Right atrium auricular region (tissue), 2 donors: Measurements from ENCODE around the gene CHST10. TPM values are rescaled to one million over a fixed set of nuclear protein-coding genes. Genes with fewer than 3 reads are reported as not detected.

ENCODE experiments used
- DNase-seq: peaks from one replicate; pipeline ENCODE4 v3.0.0-alpha.2; 2019; ENCODE audit warnings: low spot score
- H3K27ac ChIP-seq, 2 donors: fragments of 200-600 bp; sonication (generic); 1 replicate in 1 of 2; 2 replicates in 1 of 2; pipeline ENCODE4 v1.5.1; 2016 to 2019
- H3K27me3 ChIP-seq, 2 donors: fragments of 200-600 bp; sonication (generic); one replicate each; pipeline versions ENCODE4 v1.5.1 to v1.6.0; 2017 to 2019
- H3K36me3 ChIP-seq: fragments of 200-600 bp; sonication (generic); one replicate; pipeline ENCODE4 v1.5.1; 2016
- H3K4me1 ChIP-seq, 2 donors: fragments of 200-600 bp; sonication (generic); one replicate each; pipeline versions ENCODE4 v1.5.1 to v1.6.0; 2017 to 2019
- H3K4me3 ChIP-seq, 2 donors: fragments of 200-600 bp; sonication (generic); 1 replicate in 1 of 2; 2 replicates in 1 of 2; pipeline ENCODE4 v1.5.1; 2017 to 2019; ENCODE audit warnings: mild to moderate bottlenecking in 1 of 2, moderate library complexity in 1 of 2
- H3K9me3 ChIP-seq, 2 donors: fragments of 200-600 bp; sonication (generic); one replicate each; pipeline ENCODE4 v1.5.1; 2019
- total RNA-seq, 2 donors: library from RNA; depleted of rRNA; stranded (reverse); fragments of >200 nt; gene quantifications; one replicate each; pipeline ENCODE4 v1.1.0, GENCODE V29; 2016
- TF ChIP-seq, protein P1 (sequence below), 2 donors: fragments of 200-600 bp; sonication (generic); IDR thresholded peaks; one replicate each; pipeline ENCODE4 v1.5.1; 2019; ENCODE audit warnings: antibody characterized with exemption in 2 of 2

CHST10 gene
- total RNA-seq, 2 donors from 2014 or later, result 12.5 to 16.4 TPM

DNA sequence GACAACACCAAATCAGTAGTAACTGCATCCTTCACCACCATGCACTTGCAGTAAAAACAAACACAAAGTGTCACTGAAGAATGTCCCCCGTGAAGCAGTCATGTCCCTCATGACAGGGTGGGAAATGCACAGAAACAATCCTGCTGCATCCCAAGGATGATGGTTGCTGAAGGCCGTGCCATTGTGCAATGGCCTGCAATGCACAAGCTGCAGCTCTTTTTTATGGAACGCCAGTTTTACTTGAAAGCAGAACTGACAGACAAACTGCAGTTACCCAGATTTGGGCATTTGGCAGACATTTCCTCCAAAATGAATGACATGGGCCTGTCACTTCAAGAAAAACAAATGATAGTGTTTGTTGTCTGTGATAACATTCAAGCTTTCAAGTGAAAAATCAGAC is 2.4 kb upstream of the CHST10 start:
- DNase-seq, result no peak
- Histone ChIP-seq H3K27ac (no peak overlapping the region), H3K4me1 (peaks cover 0 to 18% of the 10 kb centered on the region in 2 donors), H3K36me3 (no peaks in the 10 kb centered on the region), H3K4me3 (no peak overlapping the region), H3K9me3 (no peaks in the 10 kb centered on the region), H3K27me3 (no peaks in the 10 kb centered on the region)
- TF ChIP-seq, protein P1, sequence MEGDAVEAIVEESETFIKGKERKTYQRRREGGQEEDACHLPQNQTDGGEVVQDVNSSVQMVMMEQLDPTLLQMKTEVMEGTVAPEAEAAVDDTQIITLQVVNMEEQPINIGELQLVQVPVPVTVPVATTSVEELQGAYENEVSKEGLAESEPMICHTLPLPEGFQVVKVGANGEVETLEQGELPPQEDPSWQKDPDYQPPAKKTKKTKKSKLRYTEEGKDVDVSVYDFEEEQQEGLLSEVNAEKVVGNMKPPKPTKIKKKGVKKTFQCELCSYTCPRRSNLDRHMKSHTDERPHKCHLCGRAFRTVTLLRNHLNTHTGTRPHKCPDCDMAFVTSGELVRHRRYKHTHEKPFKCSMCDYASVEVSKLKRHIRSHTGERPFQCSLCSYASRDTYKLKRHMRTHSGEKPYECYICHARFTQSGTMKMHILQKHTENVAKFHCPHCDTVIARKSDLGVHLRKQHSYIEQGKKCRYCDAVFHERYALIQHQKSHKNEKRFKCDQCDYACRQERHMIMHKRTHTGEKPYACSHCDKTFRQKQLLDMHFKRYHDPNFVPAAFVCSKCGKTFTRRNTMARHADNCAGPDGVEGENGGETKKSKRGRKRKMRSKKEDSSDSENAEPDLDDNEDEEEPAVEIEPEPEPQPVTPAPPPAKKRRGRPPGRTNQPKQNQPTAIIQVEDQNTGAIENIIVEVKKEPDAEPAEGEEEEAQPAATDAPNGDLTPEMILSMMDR (IDR thresholded peaks at IDR 0.05), result no peak

DNA sequence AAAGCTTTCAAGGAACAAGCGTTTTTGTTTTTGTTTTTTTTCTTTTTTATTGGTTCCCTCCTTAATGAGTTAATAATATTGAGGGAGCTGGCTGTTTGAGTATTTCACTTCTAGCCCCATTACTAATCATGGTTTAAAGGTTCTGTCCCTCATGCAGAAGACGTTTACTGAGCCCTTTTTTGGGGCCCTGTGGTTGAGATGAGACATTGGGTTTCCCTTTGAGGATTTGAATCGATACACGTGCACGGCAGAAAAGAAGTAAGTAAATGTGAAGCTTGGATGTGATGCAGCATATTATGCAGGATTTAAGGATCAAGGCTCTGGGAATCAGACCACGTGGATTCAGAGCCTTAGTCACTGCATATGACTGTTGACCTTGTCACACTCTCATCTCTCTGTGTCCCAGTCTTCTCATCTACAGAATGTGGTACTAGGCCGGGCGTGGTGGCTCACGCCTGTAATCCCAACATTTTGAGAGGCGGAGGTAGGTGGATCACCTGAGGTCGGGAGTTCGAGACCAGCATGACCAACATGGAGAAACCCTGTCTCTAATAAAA is 1.0 kb upstream of the CHST10 start:
- peaks cover 11% of the 10 kb centered on the region for H3K36me3 ChIP-seq
- TF ChIP-seq, protein P1 (IDR thresholded peaks at IDR 0.05), result no peak
- H3K27me3 ChIP-seq, result no peaks in the 10 kb centered on the region
- H3K4me3 ChIP-seq, result no peak overlapping the region
- H3K9me3 ChIP-seq, result no peaks in the 10 kb centered on the region
- H3K27ac ChIP-seq, result no peak overlapping the region
- DNase-seq, result no peak
- H3K4me1 ChIP-seq, result peaks cover 0 to 21% of the 10 kb centered on the region in 2 donors

DNA sequence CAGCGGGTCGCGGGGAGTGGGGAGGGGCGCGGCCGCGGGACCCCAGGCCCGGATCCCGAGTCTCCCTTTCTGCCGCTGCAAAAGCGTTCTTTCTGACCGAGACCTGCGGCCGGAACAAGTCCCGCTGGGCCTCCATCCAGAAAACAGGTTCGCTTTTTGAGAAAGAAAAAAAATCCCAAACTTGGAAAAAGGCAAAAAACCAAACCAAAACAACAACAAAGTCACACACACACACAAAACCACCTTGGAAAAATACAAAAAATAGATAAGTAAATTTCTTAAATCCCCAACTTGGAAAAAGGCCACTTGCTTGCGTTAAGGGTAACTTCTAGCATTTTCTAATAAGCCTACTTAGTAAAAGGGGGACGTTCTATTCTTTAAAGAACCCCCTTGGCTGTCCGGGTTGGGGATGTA is 250 bp upstream of the CHST10 start:
- peak; percentile 38 for DNase-seq
- TF ChIP-seq, protein P1 (IDR thresholded peaks at IDR 0.05), result no peak
- H3K9me3 ChIP-seq, result no peaks in the 10 kb centered on the region
- H3K27ac ChIP-seq, result peak overlapping the region; percentile 82 to 89
- peaks cover 0 to 22% of the 10 kb centered on the region in 2 donors for H3K4me1 ChIP-seq
- H3K36me3 ChIP-seq, result peaks cover 11% of the 10 kb centered on the region
- peak overlapping the region; percentile 74 to 88 for H3K4me3 ChIP-seq
- no peaks in the 10 kb centered on the region for H3K27me3 ChIP-seq

DNA sequence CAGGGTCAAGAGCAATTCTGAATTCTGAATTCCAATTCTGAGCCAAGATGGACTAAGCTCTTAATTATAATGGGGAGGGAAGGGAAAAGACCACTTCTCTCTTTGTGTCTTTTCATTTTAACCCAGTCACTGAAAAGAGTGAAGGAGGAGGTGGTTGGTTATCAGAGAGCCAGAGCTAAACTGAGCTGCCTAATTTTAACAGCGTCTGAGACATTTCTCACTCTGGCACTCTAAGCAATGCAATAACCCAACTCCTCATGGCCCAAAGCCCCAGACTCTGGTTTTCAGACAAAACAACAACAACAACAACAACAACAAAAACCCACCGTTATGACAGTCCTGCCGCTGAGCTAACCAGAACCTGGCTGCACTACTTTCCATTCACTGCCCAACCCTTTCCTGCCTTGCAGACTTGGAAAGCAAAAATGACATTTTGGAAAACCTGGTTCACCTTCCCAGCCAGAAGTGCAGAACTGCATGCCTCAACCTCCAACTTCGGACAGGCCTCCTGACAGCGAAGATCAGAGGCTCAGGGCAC is 1.0 kb downstream of the CHST10 start:
- H3K36me3 ChIP-seq, result peaks cover 11% of the 10 kb centered on the region
- peak overlapping the region; percentile 82 to 89 for H3K27ac ChIP-seq
- H3K9me3 ChIP-seq, result no peaks in the 10 kb centered on the region
- peak overlapping the region; percentile 74 to 88 for H3K4me3 ChIP-seq
- TF ChIP-seq, protein P1 (IDR thresholded peaks at IDR 0.05), result no peak
- no peaks in the 10 kb centered on the region for H3K27me3 ChIP-seq
- no peak for DNase-seq
- H3K4me1 ChIP-seq, result peaks cover 0 to 22% of the 10 kb centered on the region in 2 donors

DNA sequence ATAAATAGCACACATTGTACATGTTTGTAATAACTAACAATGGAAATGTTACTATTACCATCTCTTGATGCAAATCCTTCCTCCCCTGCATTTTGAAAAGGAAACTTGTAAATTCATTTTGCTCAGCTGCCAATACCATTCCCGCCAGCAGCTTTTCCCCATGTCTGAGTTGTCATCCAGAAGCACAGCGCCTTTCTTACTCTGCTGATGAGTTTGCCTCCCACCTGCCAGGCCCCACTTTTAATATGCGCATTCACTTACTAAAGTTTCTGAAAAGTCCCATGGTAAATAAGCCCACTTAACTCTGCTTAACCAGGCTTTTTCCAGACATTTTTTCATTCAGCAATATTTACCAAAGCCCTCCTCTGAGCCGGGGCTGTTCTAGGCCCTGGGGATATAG is 3.9 kb downstream of the CHST10 start:
- peak; percentile 46 for DNase-seq
- H3K9me3 ChIP-seq, result no peaks in the 10 kb centered on the region

More for the DNA sequence above, 3.9 kb downstream of the CHST10 start:
- Histone ChIP-seq H3K4me1 (peaks cover 0 to 40% of the 10 kb centered on the region in 2 donors), H3K4me3 (no peak overlapping the region), H3K36me3 (peaks cover 11% of the 10 kb centered on the region), H3K27me3 (no peaks in the 10 kb centered on the region), H3K27ac (no peak overlapping the region)
- TF ChIP-seq, protein P1 (IDR thresholded peaks at IDR 0.05), result no peak
